A673 (cell line): Measurements from ENCODE around the gene STKLD1. TPM values are rescaled to one million over a fixed set of nuclear protein-coding genes. Genes with fewer than 3 reads are reported as not detected.

Experiments
- BruUV-seq: library from RNA; stranded (reverse); fragments of 400-500 nt; replicated peaks from 2 replicates; lab custom pipeline; 2021; lab: Mats Ljungman, UMichigan
- CTCF ChIA-PET: fragments of 300-600 bp; sonication (Branson Sonifier 250); formaldehyde crosslinking; loops from one replicate; lab custom pipeline; 2022; ENCODE audit warnings: antibody characterized with exemption; lab: Charles Lee
- POLR2A ChIA-PET: fragments of 300-600 bp; sonication (Branson Sonifier 250); formaldehyde crosslinking; loops from one replicate; lab custom pipeline; 2022; ENCODE audit warnings: antibody characterized with exemption; ENCODE audit not compliant: low non-redundant PET; lab: Charles Lee
- DNase-seq: peaks from one replicate; pipeline ENCODE4 v3.0.0-alpha.2; 2015; ENCODE audit warnings: low spot score
- H3K27ac ChIP-seq: fragments of 200-600 bp; sonication (generic); 2 replicates; pipeline ENCODE4 v1.5.1; 2016; ENCODE audit warnings: mixed run types, low read depth, mild to moderate bottlenecking, mixed read lengths, antibody characterized with exemption, low read length; ENCODE audit not compliant: poor library complexity, severe bottlenecking
- H3K27me3 ChIP-seq: fragments of 200-600 bp; sonication (generic); replicated peaks from 2 replicates; pipeline ENCODE4 v1.6.1; 2017; ENCODE audit warnings: mixed run types, low read depth, mild to moderate bottlenecking, mixed read lengths, antibody characterized with exemption, low read length; ENCODE audit not compliant: insufficient read depth, poor library complexity
- H3K36me3 ChIP-seq: fragments of 200-600 bp; sonication (generic); 2 replicates; pipeline ENCODE4 v1.6.1; 2016; ENCODE audit warnings: mixed run types, mild to moderate bottlenecking, mixed read lengths, antibody characterized with exemption, low read length; ENCODE audit not compliant: insufficient read depth, poor library complexity, severe bottlenecking
- H3K4me1 ChIP-seq: fragments of 200-600 bp; sonication (generic); 2 replicates; pipeline ENCODE4 v1.6.1; 2017; ENCODE audit warnings: mixed run types, mild to moderate bottlenecking, mixed read lengths, antibody characterized with exemption, low read length; ENCODE audit not compliant: insufficient read depth, poor library complexity, severe bottlenecking
- H3K4me3 ChIP-seq: fragments of 200-600 bp; sonication (generic); 2 replicates; pipeline ENCODE4 v1.5.1; 2016; ENCODE audit warnings: low read depth, mixed run types, mild to moderate bottlenecking, mixed read lengths, low read length; ENCODE audit not compliant: poor library complexity, severe bottlenecking
- H3K9me3 ChIP-seq: fragments of 200-600 bp; sonication (generic); 2 replicates; pipeline ENCODE4 v1.6.1; 2016; ENCODE audit warnings: mixed run types, low read depth, mild to moderate bottlenecking, mixed read lengths, antibody characterized with exemption, low read length; ENCODE audit not compliant: poor library complexity, severe bottlenecking
- CTCF ChIP-seq: fragments of 300-800, 200-600 bp; sonication (generic); conservative IDR thresholded peaks from 2 replicates; pipeline ENCODE4 v1.5.1; 2017; ENCODE audit warnings: low read depth, mild to moderate bottlenecking, antibody characterized with exemption, low read length, moderate library complexity, mixed read lengths
- EZH2 ChIP-seq: fragments of 200-600 bp; sonication (generic); IDR thresholded peaks from 2 replicates; pipeline ENCODE4 v1.6.1; 2017; ENCODE audit warnings: borderline replicate concordance, low read depth, mild to moderate bottlenecking, mixed read lengths, antibody characterized with exemption, low read length; ENCODE audit not compliant: poor library complexity, severe bottlenecking
- intact Hi-C: fragments of 100-400 bp; cut with micrococcal nuclease; formaldehyde crosslinking; loops from one replicate; pipeline ENCODE4 v1.10.0; 2022; ENCODE audit not compliant: unreplicated experiment
- total RNA-seq: library from RNA; stranded (reverse); gene quantifications from 2 replicates; pipeline ENCODE4 v1.2.3, GENCODE V29; 2021

STKLD1 gene
- total RNA-seq, 1 experiment from 2014 or later, result 0.52 TPM

GRCh38 chr9:133347985-133348717 lies 28.0 kb upstream of the STKLD1 start, which contains the start of the genes MED22 and RPL7A:
Gene MED22, minus strand, starts transcription at chr9:133348131. Its CDS starts 1,469 bp downstream, at chr9:133346662.
Gene RPL7A, plus strand, starts transcription at chr9:133348218. Its CDS starts 26 bp downstream, at chr9:133348244.
- no peaks in the 10 kb centered on the region for H3K9me3 ChIP-seq
- intact Hi-C loops, result loop anchor here (1.0 kb wide), 1 partner anchor 12 kb away; the partner anchor contains the start of gene SURF6
- POLR2A ChIA-PET, result interaction anchor here (0.5 to 0.8 kb wide), 8 partner anchors 19 to 405 kb away, joined by 3 to 15 read pairs (median 4); partner anchors contain the start of genes CACFD1 and GTF3C5
- peak within 1 kb of the TSS; percentile 99 for H3K27ac ChIP-seq
- CTCF ChIA-PET, result no interaction called here
- TF ChIP-seq EZH2 (no peak), CTCF (no peak)
- H3K4me1 ChIP-seq, result peaks cover 19% of the 10 kb centered on the region
- DNase-seq, result peak; percentile 97
- peak within 1 kb of the TSS; percentile 98 for H3K4me3 ChIP-seq
- H3K36me3 ChIP-seq, result peaks cover 75% of the 10 kb centered on the region
- BruUV-seq, result no TSS peak
- H3K27me3 ChIP-seq, result no peaks in the 10 kb centered on the region

GRCh38 chr9:133348718-133349573 lies 27.2 kb upstream of the STKLD1 start:
- ChIA-PET CTCF (no interaction called here), POLR2A (interaction anchor here (0.6 to 0.8 kb wide), 2 partner anchors 19 to 205 kb away, joined by 3 to 6 read pairs; no protein-coding TSS in a partner anchor)
- TF ChIP-seq EZH2, result no peak
- no peak for TF ChIP-seq CTCF
- BruUV-seq, result TSS peak; percentile 74
- Histone ChIP-seq H3K27me3 (no peaks in the 10 kb centered on the region), H3K9me3 (no peaks in the 10 kb centered on the region), H3K4me3 (peak overlapping the region; percentile 98), H3K27ac (peak overlapping the region; percentile 99), H3K4me1 (peaks cover 19% of the 10 kb centered on the region), H3K36me3 (peaks cover 71% of the 10 kb centered on the region)
- intact Hi-C loops, result no loop called here
- no peak for DNase-seq

- Histone ChIP-seq H3K36me3 (peaks cover 60% of the 10 kb centered on the region), H3K27ac (peak overlapping the region; percentile 99), H3K27me3 (no peaks in the 10 kb centered on the region), H3K4me1 (peaks cover 19% of the 10 kb centered on the region), H3K4me3 (peak overlapping the region; percentile 98), H3K9me3 (no peaks in the 10 kb centered on the region)
- TF ChIP-seq EZH2, result no peak
- no peak for TF ChIP-seq CTCF
- intact Hi-C loops, result no loop called here
- CTCF ChIA-PET, result no interaction called here
- no TSS peak for BruUV-seq
- no peak for DNase-seq
- POLR2A ChIA-PET, result interaction anchor here (0.6 to 0.7 kb wide), 2 partner anchors 15 to 136 kb away, joined by 3 read pairs; no protein-coding TSS in a partner anchor
These were observed 26.1 kb upstream of the STKLD1 start for GRCh38 chr9:133349965-133350616.
